ENCODE data around the gene DR1.

The DR1 gene

DNA sequence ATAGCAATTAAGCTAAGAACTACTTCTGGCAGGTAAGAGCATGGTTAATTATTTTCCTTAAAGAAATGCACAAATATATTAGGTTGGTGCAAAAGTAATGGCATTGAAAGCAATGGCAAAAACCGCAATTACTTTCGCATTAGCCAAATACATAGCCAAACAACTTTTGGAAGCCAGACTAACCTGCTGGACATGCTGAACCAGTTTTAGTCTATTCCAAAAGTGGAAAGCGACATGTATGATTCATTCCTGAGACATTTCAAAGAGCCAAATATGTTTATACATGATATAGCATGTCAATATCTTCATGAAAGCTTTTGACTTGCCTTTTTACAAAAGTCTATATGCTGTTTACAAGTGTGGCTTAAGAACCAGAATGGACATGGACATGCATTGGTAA is 23.4 kb upstream of the DR1 start:
- no peak overlapping the region for H3K27ac ChIP-seq (ENCODE audit: low read depth, low read length)
- H3K4me1 ChIP-seq (ENCODE audit: control insufficient read depth in 1 of 2, insufficient read depth in 2 of 2, low read length in 2 of 2) = peaks cover 0 to 25% of the 10 kb centered on the region in 2 donors
- H3K36me3 ChIP-seq (ENCODE audit: control insufficient read depth in 1 of 2, insufficient read depth in 2 of 2, low read length in 2 of 2) = no peaks in the 10 kb centered on the region
- no peaks in the 10 kb centered on the region for H3K9me3 ChIP-seq (ENCODE audit: control insufficient read depth in 1 of 2, low read length in 2 of 2)
- H3K4me3 ChIP-seq (ENCODE audit: low read depth in 1 of 2, low read length in 2 of 2) = no peak overlapping the region
- H3K9ac ChIP-seq (ENCODE audit: low read depth in 1 of 2, low read length in 2 of 2) = no peak overlapping the region
- H3K27me3 ChIP-seq (ENCODE audit: control insufficient read depth in 1 of 2, insufficient read depth in 2 of 2, low read length in 2 of 2) = no peaks in the 10 kb centered on the region

DNA sequence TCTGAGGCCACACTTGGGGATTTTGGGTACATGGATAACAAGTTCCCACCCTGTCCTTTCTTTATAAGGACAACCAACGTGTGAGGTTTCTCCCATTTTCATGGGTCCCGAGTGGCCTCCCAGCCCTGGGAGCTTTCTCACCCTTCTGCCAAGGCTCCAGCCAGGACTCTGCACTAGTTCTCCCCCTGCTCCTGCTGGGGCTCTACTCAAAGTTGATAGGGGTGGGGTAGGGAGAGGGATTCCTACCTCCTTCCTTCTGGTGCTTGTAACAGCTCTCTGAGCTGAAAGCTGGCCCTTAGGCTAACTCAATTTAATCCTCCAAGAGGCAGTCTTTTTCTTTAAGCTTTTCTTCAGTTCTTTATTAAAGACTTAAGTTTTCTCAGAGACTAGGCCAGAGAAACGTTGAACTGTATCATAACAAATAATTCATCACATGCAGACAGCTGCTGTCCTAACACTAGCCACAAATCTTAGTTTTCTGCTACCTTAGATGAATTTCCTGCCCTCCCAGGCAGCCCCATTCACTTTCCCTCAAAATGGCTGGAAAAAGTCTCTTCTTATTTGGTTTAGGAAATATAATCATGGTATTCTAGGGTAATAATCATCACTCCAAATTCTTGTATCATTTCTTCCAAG is 22.4 kb upstream of the DR1 start:
- no peaks in the 10 kb centered on the region for H3K27me3 ChIP-seq (ENCODE audit: control insufficient read depth in 1 of 2, insufficient read depth in 2 of 2, low read length in 2 of 2)
- H3K4me3 ChIP-seq (ENCODE audit: low read depth in 1 of 2, low read length in 2 of 2) = no peak overlapping the region
- H3K9ac ChIP-seq (ENCODE audit: low read depth in 1 of 2, low read length in 2 of 2) = no peak overlapping the region
- peaks cover 0 to 25% of the 10 kb centered on the region in 2 donors for H3K4me1 ChIP-seq (ENCODE audit: control insufficient read depth in 1 of 2, insufficient read depth in 2 of 2, low read length in 2 of 2)
- no peaks in the 10 kb centered on the region for H3K9me3 ChIP-seq (ENCODE audit: control insufficient read depth in 1 of 2, low read length in 2 of 2)
- no peaks in the 10 kb centered on the region for H3K36me3 ChIP-seq (ENCODE audit: control insufficient read depth in 1 of 2, insufficient read depth in 2 of 2, low read length in 2 of 2)
- H3K27ac ChIP-seq (ENCODE audit: low read depth, low read length) = no peak overlapping the region

DNA sequence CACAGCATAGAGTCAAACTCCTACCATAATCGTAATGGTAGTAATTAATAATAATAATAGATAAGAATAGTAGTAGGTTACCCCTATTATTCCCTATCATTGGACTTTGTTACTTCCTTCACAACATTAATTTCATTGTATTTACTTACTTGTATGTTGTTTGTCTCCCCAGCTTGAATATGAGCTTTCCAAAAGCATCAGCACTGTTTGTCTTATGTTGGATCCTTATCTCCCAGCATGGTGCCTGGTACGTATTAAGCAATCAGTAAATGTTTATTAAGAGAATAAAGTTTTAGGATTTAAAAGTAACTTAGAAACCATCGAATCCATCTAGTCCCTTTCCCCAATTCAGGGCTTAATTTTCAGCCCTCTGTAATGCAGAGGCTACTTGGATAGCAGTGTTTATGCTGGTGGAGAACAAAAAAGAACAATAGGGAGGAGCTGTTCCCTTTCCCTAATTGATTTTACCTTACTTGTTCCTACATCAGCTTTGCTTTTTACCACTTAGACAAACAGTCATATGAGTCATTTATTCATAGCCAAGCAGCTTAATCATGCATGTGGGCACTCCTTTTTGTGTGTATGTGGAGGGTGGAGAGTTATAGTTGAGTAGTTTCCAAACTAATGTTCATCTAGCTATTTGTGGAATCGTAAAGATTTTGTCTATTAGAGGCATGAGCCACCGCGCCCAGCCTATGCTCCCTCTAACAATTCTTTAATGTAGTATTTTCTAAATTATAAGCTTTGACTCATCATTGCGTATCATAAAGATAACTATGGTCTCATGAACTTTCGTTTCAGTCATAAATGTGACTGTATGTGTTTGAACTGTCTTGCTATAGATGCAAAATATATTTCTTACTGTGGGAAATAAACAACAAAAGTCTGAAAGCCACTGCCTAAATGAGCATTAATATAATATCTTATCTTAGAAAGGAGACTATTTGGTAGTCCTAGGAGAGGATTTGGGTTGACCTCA is 20.9 kb upstream of the DR1 start:
- no peak overlapping the region for H3K9ac ChIP-seq (ENCODE audit: low read depth in 1 of 2, low read length in 2 of 2)
- peaks cover 0 to 25% of the 10 kb centered on the region in 2 donors for H3K4me1 ChIP-seq (ENCODE audit: control insufficient read depth in 1 of 2, insufficient read depth in 2 of 2, low read length in 2 of 2)
- H3K9me3 ChIP-seq (ENCODE audit: control insufficient read depth in 1 of 2, low read length in 2 of 2) = no peaks in the 10 kb centered on the region
- no peaks in the 10 kb centered on the region for H3K27me3 ChIP-seq (ENCODE audit: control insufficient read depth in 1 of 2, insufficient read depth in 2 of 2, low read length in 2 of 2)
- H3K4me3 ChIP-seq (ENCODE audit: low read depth in 1 of 2, low read length in 2 of 2) = peak overlapping the region in 1 of 2 donors; percentile 24
- no peak overlapping the region for H3K27ac ChIP-seq (ENCODE audit: low read depth, low read length)
- H3K36me3 ChIP-seq (ENCODE audit: control insufficient read depth in 1 of 2, insufficient read depth in 2 of 2, low read length in 2 of 2) = no peaks in the 10 kb centered on the region

DNA sequence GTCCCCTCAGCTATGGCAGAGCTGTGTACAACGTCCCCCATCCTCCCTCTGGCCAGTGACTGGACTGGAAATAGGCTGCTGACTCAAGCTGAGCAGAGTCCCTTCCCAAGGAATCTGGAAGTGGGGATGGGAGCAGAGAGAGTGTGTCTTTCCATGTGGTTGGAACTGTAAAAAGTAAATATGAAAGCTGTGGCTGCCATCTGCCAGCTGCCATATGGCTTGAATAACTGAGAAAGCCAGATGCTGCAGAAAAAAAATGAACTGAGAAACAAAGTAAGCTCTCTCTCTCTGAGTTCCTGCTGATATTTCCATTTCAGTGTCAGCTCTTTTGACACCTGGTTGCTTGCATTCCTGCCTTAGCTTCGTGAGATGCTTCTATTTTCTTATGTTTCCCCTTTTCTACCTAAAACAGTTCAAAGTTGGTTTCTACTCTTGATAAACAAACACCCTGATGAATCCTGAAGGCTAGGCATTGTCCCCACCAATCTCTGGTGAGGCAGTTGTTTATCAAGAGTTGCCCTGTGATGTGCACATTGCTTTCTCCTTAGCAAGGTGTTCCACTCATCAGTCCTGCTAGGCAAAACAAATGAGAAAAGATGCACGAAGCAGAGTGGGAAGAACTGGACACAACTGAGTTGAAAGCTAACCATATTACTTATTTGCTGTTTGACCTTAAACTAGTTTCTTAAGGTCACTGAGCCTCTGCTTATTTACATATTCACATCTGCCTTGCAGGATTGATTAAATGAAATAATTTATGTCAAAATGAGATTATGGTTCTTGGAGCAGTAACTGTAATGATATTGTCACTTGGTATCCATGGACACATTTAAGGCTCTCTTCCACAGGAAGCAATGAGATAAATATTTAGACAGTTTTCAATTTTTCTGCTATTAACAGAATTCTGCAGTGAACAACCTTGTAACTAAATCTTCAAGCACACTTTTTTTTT is 16.6 kb upstream of the DR1 start:
- Histone ChIP-seq H3K9me3 (ENCODE audit: control insufficient read depth in 1 of 2, low read length in 2 of 2) (no peaks in the 10 kb centered on the region), H3K27me3 (ENCODE audit: control insufficient read depth in 1 of 2, insufficient read depth in 2 of 2, low read length in 2 of 2) (no peaks in the 10 kb centered on the region), H3K9ac (ENCODE audit: low read depth in 1 of 2, low read length in 2 of 2) (no peak overlapping the region), H3K27ac (ENCODE audit: low read depth, low read length) (no peak overlapping the region), H3K36me3 (ENCODE audit: control insufficient read depth in 1 of 2, insufficient read depth in 2 of 2, low read length in 2 of 2) (no peaks in the 10 kb centered on the region), H3K4me1 (ENCODE audit: control insufficient read depth in 1 of 2, insufficient read depth in 2 of 2, low read length in 2 of 2) (peaks cover 0 to under 1% of the 10 kb centered on the region in 2 donors), H3K4me3 (ENCODE audit: low read depth in 1 of 2, low read length in 2 of 2) (no peak overlapping the region)

DNA sequence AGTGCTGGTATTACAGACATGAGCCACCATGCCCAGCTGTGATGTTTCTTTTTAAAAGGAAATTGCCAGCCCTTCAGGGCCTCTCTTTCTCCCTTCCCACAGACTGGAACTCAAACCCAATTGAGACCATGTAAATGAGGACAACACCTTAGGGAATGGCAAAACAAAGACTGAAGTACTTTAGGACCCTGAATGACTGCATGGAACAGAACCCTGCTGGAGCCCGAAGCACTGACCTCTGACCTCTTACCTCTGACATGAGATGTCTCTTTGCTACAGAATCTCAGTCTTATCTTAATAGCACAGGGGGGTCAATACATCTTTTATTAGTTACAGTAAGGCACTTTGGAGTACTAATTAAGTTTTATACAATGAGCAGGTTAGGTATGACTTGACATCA is 15.5 kb upstream of the DR1 start:
- Histone ChIP-seq H3K36me3 (ENCODE audit: control insufficient read depth in 1 of 2, insufficient read depth in 2 of 2, low read length in 2 of 2) (no peaks in the 10 kb centered on the region), H3K27me3 (ENCODE audit: control insufficient read depth in 1 of 2, insufficient read depth in 2 of 2, low read length in 2 of 2) (no peaks in the 10 kb centered on the region), H3K4me3 (ENCODE audit: low read depth in 1 of 2, low read length in 2 of 2) (no peak overlapping the region), H3K4me1 (ENCODE audit: control insufficient read depth in 1 of 2, insufficient read depth in 2 of 2, low read length in 2 of 2) (no peaks in the 10 kb centered on the region), H3K27ac (ENCODE audit: low read depth, low read length) (no peak overlapping the region), H3K9ac (ENCODE audit: low read depth in 1 of 2, low read length in 2 of 2) (no peak overlapping the region), H3K9me3 (ENCODE audit: control insufficient read depth in 1 of 2, low read length in 2 of 2) (no peaks in the 10 kb centered on the region)

DNA sequence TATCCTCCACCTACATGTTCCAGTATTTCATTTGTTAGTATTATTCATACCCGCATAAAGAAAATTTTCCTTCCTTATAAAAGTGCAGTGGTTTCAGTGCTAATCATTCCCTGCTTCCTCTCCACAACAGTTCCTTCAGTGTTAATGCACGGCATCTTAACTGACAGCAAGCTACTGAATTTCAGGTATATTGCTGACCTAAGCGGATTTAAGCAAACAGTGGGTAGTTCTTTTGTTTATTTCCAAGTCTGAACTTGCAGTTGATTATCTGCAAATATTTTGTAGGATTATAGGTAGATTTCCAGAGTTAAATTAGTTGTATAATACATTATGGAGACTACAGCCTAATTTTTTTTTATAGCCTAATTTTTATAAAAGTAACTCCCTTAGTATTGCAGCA is 15.1 kb upstream of the DR1 start:
- H3K36me3 ChIP-seq (ENCODE audit: control insufficient read depth in 1 of 2, insufficient read depth in 2 of 2, low read length in 2 of 2) = no peaks in the 10 kb centered on the region
- H3K4me1 ChIP-seq (ENCODE audit: control insufficient read depth in 1 of 2, insufficient read depth in 2 of 2, low read length in 2 of 2) = no peaks in the 10 kb centered on the region
- H3K27ac ChIP-seq (ENCODE audit: low read depth, low read length) = no peak overlapping the region
- H3K9ac ChIP-seq (ENCODE audit: low read depth in 1 of 2, low read length in 2 of 2) = no peak overlapping the region
- H3K4me3 ChIP-seq (ENCODE audit: low read depth in 1 of 2, low read length in 2 of 2) = no peak overlapping the region
- no peaks in the 10 kb centered on the region for H3K9me3 ChIP-seq (ENCODE audit: control insufficient read depth in 1 of 2, low read length in 2 of 2)
- H3K27me3 ChIP-seq (ENCODE audit: control insufficient read depth in 1 of 2, insufficient read depth in 2 of 2, low read length in 2 of 2) = no peaks in the 10 kb centered on the region

DNA sequence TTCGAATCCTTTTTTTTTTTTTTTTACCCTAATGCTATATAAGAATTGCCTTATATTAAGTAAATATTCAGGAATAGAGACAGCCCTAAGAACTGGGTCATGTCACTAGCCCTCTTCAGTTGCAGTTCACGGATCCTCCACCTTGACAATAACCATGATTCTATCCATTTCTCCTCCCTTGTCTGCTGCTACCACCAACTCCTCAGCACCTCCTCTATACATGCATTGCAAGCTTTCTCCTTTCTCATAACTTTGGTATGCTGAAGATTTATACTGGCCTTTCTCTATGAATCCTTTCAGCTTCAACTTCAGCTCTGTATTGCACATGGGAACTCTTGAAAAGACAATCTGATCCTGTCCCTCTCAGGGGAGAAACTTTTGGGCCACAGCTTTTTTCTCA is 14.3 kb upstream of the DR1 start:
- H3K36me3 ChIP-seq (ENCODE audit: control insufficient read depth in 1 of 2, insufficient read depth in 2 of 2, low read length in 2 of 2) = no peaks in the 10 kb centered on the region
- no peak overlapping the region for H3K9ac ChIP-seq (ENCODE audit: low read depth in 1 of 2, low read length in 2 of 2)
- no peaks in the 10 kb centered on the region for H3K27me3 ChIP-seq (ENCODE audit: control insufficient read depth in 1 of 2, insufficient read depth in 2 of 2, low read length in 2 of 2)
- no peaks in the 10 kb centered on the region for H3K4me1 ChIP-seq (ENCODE audit: control insufficient read depth in 1 of 2, insufficient read depth in 2 of 2, low read length in 2 of 2)
- no peak overlapping the region for H3K4me3 ChIP-seq (ENCODE audit: low read depth in 1 of 2, low read length in 2 of 2)
- no peak overlapping the region for H3K27ac ChIP-seq (ENCODE audit: low read depth, low read length)
- H3K9me3 ChIP-seq (ENCODE audit: control insufficient read depth in 1 of 2, low read length in 2 of 2) = no peaks in the 10 kb centered on the region

DNA sequence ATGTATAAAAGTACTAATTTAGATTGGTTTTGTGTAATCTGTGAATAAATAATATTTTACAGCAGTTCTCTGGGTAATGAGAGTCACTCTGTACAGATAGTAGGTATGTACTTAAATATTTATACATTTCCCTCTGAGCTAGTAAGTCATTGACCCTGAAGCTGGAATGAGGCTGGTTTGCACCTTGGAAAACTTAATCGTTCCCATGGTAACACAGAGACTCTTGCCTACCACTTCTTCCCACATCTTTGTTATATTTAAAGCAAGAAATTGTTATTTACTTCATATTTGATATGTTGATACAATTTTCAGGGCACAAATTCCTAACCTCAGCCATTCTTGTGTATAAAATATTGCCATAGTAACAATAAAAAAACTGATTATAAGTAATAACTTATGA is 13.3 kb upstream of the DR1 start:
- no peak overlapping the region for H3K27ac ChIP-seq (ENCODE audit: low read depth, low read length)
- no peak overlapping the region for H3K9ac ChIP-seq (ENCODE audit: low read depth in 1 of 2, low read length in 2 of 2)
- no peaks in the 10 kb centered on the region for H3K27me3 ChIP-seq (ENCODE audit: control insufficient read depth in 1 of 2, insufficient read depth in 2 of 2, low read length in 2 of 2)
- no peak overlapping the region for H3K4me3 ChIP-seq (ENCODE audit: low read depth in 1 of 2, low read length in 2 of 2)
- no peaks in the 10 kb centered on the region for H3K9me3 ChIP-seq (ENCODE audit: control insufficient read depth in 1 of 2, low read length in 2 of 2)
- H3K36me3 ChIP-seq (ENCODE audit: control insufficient read depth in 1 of 2, insufficient read depth in 2 of 2, low read length in 2 of 2) = no peaks in the 10 kb centered on the region
- H3K4me1 ChIP-seq (ENCODE audit: control insufficient read depth in 1 of 2, insufficient read depth in 2 of 2, low read length in 2 of 2) = no peaks in the 10 kb centered on the region

DNA sequence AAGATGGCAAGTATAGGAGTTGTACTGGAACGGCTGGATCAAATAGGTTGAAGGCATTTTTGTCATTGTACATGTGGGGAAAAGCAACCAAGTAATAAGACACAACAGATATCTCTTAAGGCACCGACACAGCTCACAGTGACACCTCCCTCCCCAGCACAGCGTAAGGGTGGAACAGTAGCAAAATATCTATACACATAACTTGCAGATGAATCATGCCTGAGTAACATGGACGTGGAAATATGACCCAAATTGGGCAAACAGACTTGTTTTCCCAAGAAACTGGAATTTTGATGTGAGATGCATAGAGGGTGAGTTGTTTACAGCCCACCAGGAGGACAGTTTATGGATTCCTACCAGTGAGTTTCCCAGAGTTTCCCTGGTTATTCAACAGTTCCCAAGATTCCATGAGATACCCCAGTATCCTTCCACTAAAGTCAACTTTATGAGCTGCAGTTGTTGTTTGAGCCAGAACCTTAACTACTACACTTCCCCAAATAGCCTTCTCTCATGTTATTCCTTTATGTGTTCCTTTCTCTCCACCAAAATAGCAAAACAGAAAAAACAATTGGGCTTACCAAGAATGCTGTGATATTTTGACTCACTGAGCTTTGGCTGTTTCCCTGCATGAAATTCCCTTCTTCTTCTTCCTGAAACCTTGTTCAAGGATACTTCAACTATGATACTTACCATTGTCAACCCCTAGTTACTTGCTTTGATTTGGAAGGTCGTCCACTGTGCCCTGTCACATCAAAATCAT is 7.1 kb upstream of the DR1 start:
- Histone ChIP-seq H3K4me1 (ENCODE audit: control insufficient read depth in 1 of 2, insufficient read depth in 2 of 2, low read length in 2 of 2) (peaks cover 0 to 4% of the 10 kb centered on the region in 2 donors), H3K9me3 (ENCODE audit: control insufficient read depth in 1 of 2, low read length in 2 of 2) (no peaks in the 10 kb centered on the region), H3K27ac (ENCODE audit: low read depth, low read length) (no peak overlapping the region), H3K9ac (ENCODE audit: low read depth in 1 of 2, low read length in 2 of 2) (no peak overlapping the region), H3K36me3 (ENCODE audit: control insufficient read depth in 1 of 2, insufficient read depth in 2 of 2, low read length in 2 of 2) (peaks cover 5 to 16% of the 10 kb centered on the region in 2 donors), H3K27me3 (ENCODE audit: control insufficient read depth in 1 of 2, insufficient read depth in 2 of 2, low read length in 2 of 2) (no peaks in the 10 kb centered on the region), H3K4me3 (ENCODE audit: low read depth in 1 of 2, low read length in 2 of 2) (no peak overlapping the region)

Measured in duodenal mucosa (tissue), 2 donors.